Measurements from ENCODE around the gene OR2C3. TPM values are rescaled to one million over a fixed set of nuclear protein-coding genes. Genes with fewer than 3 reads are reported as not detected.

Gene OR2C3
- total RNA-seq, 1 experiment from 2014 or later: not detected

GRCh38 chr1:247561711-247562110 is 25.5 kb upstream of the OR2C3 start:
- no peaks in the 10 kb centered on the region for H3K36me3 ChIP-seq (ENCODE audit: low read depth)
- no peaks in the 10 kb centered on the region for H3K9me3 ChIP-seq (ENCODE audit: insufficient read depth, low read depth)
- no peaks in the 10 kb centered on the region for H3K9me2 ChIP-seq (ENCODE audit: insufficient read depth)
- no peak for DNase-seq
- ChIA-PET CTCF (no interaction called here), POLR2A (ENCODE audit: unreplicated experiment) (no interaction called here)
- H3K4me2 ChIP-seq: no peak overlapping the region
- H2AFZ ChIP-seq: no peak overlapping the region
- BruUV-seq (replicated peaks): no TSS peak
- H3K79me2 ChIP-seq (ENCODE audit: low read depth): no peaks in the 10 kb centered on the region
- H3K27ac ChIP-seq: no peak overlapping the region
- no peak overlapping the region for H3K4me3 ChIP-seq
- H3K4me1 ChIP-seq (replicated peaks; ENCODE audit: insufficient read depth): no peaks in the 10 kb centered on the region
- peaks cover 12% of the 10 kb centered on the region for H3K27me3 ChIP-seq (ENCODE audit: insufficient read depth, low read depth)
- TF ChIP-seq EZH2 (IDR thresholded peaks at IDR 0.05; ENCODE audit: low read depth) (no peak), CTCF (conservative IDR thresholded peaks at IDR 0.05) (no peak)
- H3F3A ChIP-seq (ENCODE audit: insufficient read depth, low read depth): no peaks in the 10 kb centered on the region
- intact Hi-C loops (cut with micrococcal nuclease; ENCODE audit: unreplicated experiment): no loop called here
- no peaks in the 10 kb centered on the region for H4K20me1 ChIP-seq (ENCODE audit: insufficient read depth)

- TF ChIP-seq CTCF (conservative IDR thresholded peaks at IDR 0.05): no peak
- TF ChIP-seq EZH2 (IDR thresholded peaks at IDR 0.05; ENCODE audit: low read depth): no peak
- Histone ChIP-seq H4K20me1 (ENCODE audit: insufficient read depth) (no peaks in the 10 kb centered on the region), H3K36me3 (ENCODE audit: low read depth) (no peaks in the 10 kb centered on the region), H3K4me1 (replicated peaks; ENCODE audit: insufficient read depth) (no peaks in the 10 kb centered on the region), H3K9me2 (ENCODE audit: insufficient read depth) (no peaks in the 10 kb centered on the region), H3K27me3 (ENCODE audit: insufficient read depth, low read depth) (peaks cover 12% of the 10 kb centered on the region), H3K79me2 (ENCODE audit: low read depth) (no peaks in the 10 kb centered on the region), H2AFZ (no peak overlapping the region), H3K4me2 (no peak overlapping the region), H3F3A (ENCODE audit: insufficient read depth, low read depth) (no peaks in the 10 kb centered on the region), H3K9me3 (ENCODE audit: insufficient read depth, low read depth) (no peaks in the 10 kb centered on the region), H3K27ac (no peak overlapping the region), H3K4me3 (no peak overlapping the region)
- POLR2A ChIA-PET (ENCODE audit: unreplicated experiment): no interaction called here
- CTCF ChIA-PET: no interaction called here
- no TSS peak for BruUV-seq (replicated peaks)
- intact Hi-C loops (cut with micrococcal nuclease; ENCODE audit: unreplicated experiment): no loop called here
- no peak for DNase-seq
These were observed 21.9 kb upstream of the OR2C3 start for GRCh38 chr1:247557926-247558674.

- no TSS peak for BruUV-seq (replicated peaks)
- no peak overlapping the region for H2AFZ ChIP-seq
- H3K4me3 ChIP-seq: no peak overlapping the region
- TF ChIP-seq EZH2 (IDR thresholded peaks at IDR 0.05; ENCODE audit: low read depth) (no peak), CTCF (conservative IDR thresholded peaks at IDR 0.05) (no peak)
- no peaks in the 10 kb centered on the region for H3K9me3 ChIP-seq (ENCODE audit: insufficient read depth, low read depth)
- H3F3A ChIP-seq (ENCODE audit: insufficient read depth, low read depth): no peaks in the 10 kb centered on the region
- intact Hi-C loops (cut with micrococcal nuclease; ENCODE audit: unreplicated experiment): no loop called here
- POLR2A ChIA-PET (ENCODE audit: unreplicated experiment): no interaction called here
- peaks cover 7% of the 10 kb centered on the region; the same call in 1 of the 2 replicates for H3K27me3 ChIP-seq (ENCODE audit: insufficient read depth, low read depth)
- no peaks in the 10 kb centered on the region for H4K20me1 ChIP-seq (ENCODE audit: insufficient read depth)
- no peaks in the 10 kb centered on the region for H3K4me1 ChIP-seq (replicated peaks; ENCODE audit: insufficient read depth)
- no peaks in the 10 kb centered on the region for H3K9me2 ChIP-seq (ENCODE audit: insufficient read depth)
- CTCF ChIA-PET: no interaction called here
- no peak for DNase-seq
- H3K36me3 ChIP-seq (ENCODE audit: low read depth): no peaks in the 10 kb centered on the region
- no peak overlapping the region for H3K27ac ChIP-seq
- H3K79me2 ChIP-seq (ENCODE audit: low read depth): no peaks in the 10 kb centered on the region
- H3K4me2 ChIP-seq: no peak overlapping the region
These were observed 16.0 kb upstream of the OR2C3 start for GRCh38 chr1:247552231-247552630.
